Colonic mucosa (tissue), 4 donors: ENCODE measurements around the gene PLEKHA6. TPM values are rescaled to one million over a fixed set of nuclear protein-coding genes. Genes with fewer than 3 reads are reported as not detected.

Source experiments
- DNase-seq: peaks from one replicate; pipeline ENCODE4 v3.0.0-alpha.2; 2020
- H3K27ac ChIP-seq: fragments of 200-600 bp; one replicate; pipeline ENCODE4 v1.8.0; 2021
- H3K27me3 ChIP-seq: fragments of 200-600 bp; one replicate; pipeline ENCODE4 v1.8.0; 2021
- H3K36me3 ChIP-seq: fragments of 200-600 bp; one replicate; pipeline ENCODE4 v1.8.0; 2021
- H3K4me1 ChIP-seq: fragments of 200-600 bp; one replicate; pipeline ENCODE4 v1.8.0; 2021; ENCODE audit warnings: mild to moderate bottlenecking
- H3K4me3 ChIP-seq: fragments of 200-600 bp; one replicate; pipeline ENCODE4 v1.8.0; 2021
- H3K9ac ChIP-seq, 2 donors: one replicate each; pipeline ENCODE4 v1.7.0; 2013; ENCODE audit warnings: control low read depth in 2 of 2, low read depth in 2 of 2, low read length in 2 of 2
- H3K9me3 ChIP-seq: fragments of 200-600 bp; one replicate; pipeline ENCODE4 v1.8.0; 2021
- CTCF ChIP-seq: fragments of 200-600 bp; IDR thresholded peaks from one replicate; pipeline ENCODE4 v1.8.0; 2022; ENCODE audit warnings: antibody characterized with exemption, mild to moderate bottlenecking
- intact Hi-C: fragments of 100-400 bp; cut with DNase I; formaldehyde crosslinking; loops from one replicate; pipeline ENCODE4 v1.14.1; 2022
- total RNA-seq, 2 donors: library from RNA; stranded (reverse); fragmentation: NEBNext Ultra II Directional in 1 of 2; extraction: Animal tissue kit (Norgen Biotek cat#: 25700) in 1 of 2; gene quantifications; one replicate each; pipeline ENCODE4 v1.2.1, GENCODE V29; 2021
- donor health status: healthy.
- donor health status: DM: no; HTN: no; CAD: no.
- donor health status: DM: no; HTN: no; CAD: no.

The PLEKHA6 gene
- total RNA-seq, 2 donors from 2014 or later: 84.5 to 165 TPM

GRCh38 chr1:204257446-204257845 lies 102.3 kb downstream of the PLEKHA6 start:
- H3K27ac ChIP-seq: no peak overlapping the region
- intact Hi-C loops: no loop called here
- no peak overlapping the region for H3K4me3 ChIP-seq
- TF ChIP-seq CTCF: no peak
- H3K9me3 ChIP-seq: no peaks in the 10 kb centered on the region
- peaks cover 11% of the 10 kb centered on the region for H3K36me3 ChIP-seq
- no peak for DNase-seq
- no peak overlapping the region for H3K9ac ChIP-seq
- H3K4me1 ChIP-seq: peaks cover 4% of the 10 kb centered on the region
- H3K27me3 ChIP-seq: no peaks in the 10 kb centered on the region

- TF ChIP-seq CTCF: no peak
- intact Hi-C loops: no loop called here
- H3K4me3 ChIP-seq: no peak overlapping the region
- no peak overlapping the region for H3K9ac ChIP-seq
- DNase-seq: no peak
- H3K27me3 ChIP-seq: no peaks in the 10 kb centered on the region
- peaks cover 4% of the 10 kb centered on the region for H3K4me1 ChIP-seq
- H3K27ac ChIP-seq: no peak overlapping the region
- H3K9me3 ChIP-seq: no peaks in the 10 kb centered on the region
- peaks cover 11% of the 10 kb centered on the region for H3K36me3 ChIP-seq
Measured at GRCh38 chr1:204256531-204256930, 103.2 kb downstream of the PLEKHA6 start.

- peaks cover 4% of the 10 kb centered on the region for H3K4me1 ChIP-seq
- no peak overlapping the region for H3K4me3 ChIP-seq
- no peaks in the 10 kb centered on the region for H3K27me3 ChIP-seq
- intact Hi-C loops: no loop called here
- no peak overlapping the region for H3K27ac ChIP-seq
- H3K36me3 ChIP-seq: peaks cover 8% of the 10 kb centered on the region
- no peaks in the 10 kb centered on the region for H3K9me3 ChIP-seq
- DNase-seq: no peak
- no peak overlapping the region for H3K9ac ChIP-seq
- TF ChIP-seq CTCF: no peak
Measured at GRCh38 chr1:204255966-204256365, 103.8 kb downstream of the PLEKHA6 start.

GRCh38 chr1:204255225-204255624 lies 104.5 kb downstream of the PLEKHA6 start:
- intact Hi-C loops: no loop called here

GRCh38 chr1:204254031-204254661 lies 105.6 kb downstream of the PLEKHA6 start:
- Histone ChIP-seq H3K4me1 (peaks cover 4% of the 10 kb centered on the region), H3K36me3 (peaks cover 8% of the 10 kb centered on the region), H3K9me3 (no peaks in the 10 kb centered on the region), H3K9ac (no peak overlapping the region), H3K27ac (no peak overlapping the region), H3K27me3 (no peaks in the 10 kb centered on the region), H3K4me3 (no peak overlapping the region)
- intact Hi-C loops: no loop called here
- DNase-seq: peak; percentile 42
- no peak for TF ChIP-seq CTCF

More at GRCh38 chr1:204255225-204255624, 104.5 kb downstream of the PLEKHA6 start:
- Histone ChIP-seq H3K4me1 (peaks cover 4% of the 10 kb centered on the region), H3K27ac (no peak overlapping the region), H3K36me3 (peaks cover 8% of the 10 kb centered on the region), H3K9me3 (no peaks in the 10 kb centered on the region), H3K27me3 (no peaks in the 10 kb centered on the region), H3K4me3 (no peak overlapping the region), H3K9ac (no peak overlapping the region)
- DNase-seq: no peak
- no peak for TF ChIP-seq CTCF
